ENCODE measurements around the gene ROBO1.

GRCh38 chr3:78860567-78860966 lies 907.2 kb downstream of the ROBO1 start:
- no peak for TF ChIP-seq EZH2 (IDR thresholded peaks at IDR 0.05)
- TF ChIP-seq POLR2AphosphoS5 (IDR thresholded peaks at IDR 0.05; ENCODE audit: borderline replicate concordance, low read depth, low read length) = no peak

All from SK-N-MC (cell line).